Vagina (tissue), 2 donors: Measurements from ENCODE around the gene AKAP8L. TPM values are rescaled to one million over a fixed set of nuclear protein-coding genes. Genes with fewer than 3 reads are reported as not detected.

ENCODE experiments used
- DNase-seq, 2 donors: peaks; one replicate each; pipeline ENCODE4 v3.0.0-alpha.2; 2017; ENCODE audit errors: extremely low spot score in 2 of 2
- H3K27ac ChIP-seq: fragments of 200-600 bp; sonication (generic); one replicate; pipeline ENCODE4 v1.5.1; 2019
- H3K27me3 ChIP-seq: fragments of 200-600 bp; sonication (generic); one replicate; pipeline ENCODE4 v1.5.1; 2019
- H3K36me3 ChIP-seq, 2 donors: fragments of 200-600 bp; sonication (generic); one replicate each; pipeline ENCODE4 v1.5.1; 2017 to 2019
- H3K4me1 ChIP-seq: fragments of 200-600 bp; sonication (generic); one replicate; pipeline ENCODE4 v1.5.1; 2019
- H3K4me3 ChIP-seq, 2 donors: fragments of 200-600 bp; sonication (generic); 1 replicate in 1 of 2; 2 replicates in 1 of 2; pipeline ENCODE4 v1.5.1; 2016 to 2019
- H3K9me3 ChIP-seq: fragments of 200-600 bp; sonication (generic); one replicate; pipeline ENCODE4 v1.5.1; 2019
- CTCF ChIP-seq, 3 experiments: fragments of 450-650 bp in 2 of 3; fragments of 200-600 bp in 1 of 3; sonication (generic) in 1 of 3; IDR thresholded peaks; one replicate each; pipeline ENCODE4 v1.5.1; 2017 to 2019; ENCODE audit warnings: antibody characterized with exemption in 3 of 3, mild to moderate bottlenecking in 2 of 3, moderate library complexity in 2 of 3
- POLR2A ChIP-seq, 2 donors: fragments of 450-650 bp; IDR thresholded peaks; one replicate each; pipeline ENCODE4 v1.6.1; 2017; ENCODE audit warnings: antibody characterized with exemption in 2 of 2, mild to moderate bottlenecking in 2 of 2, moderate library complexity in 2 of 2
- POLR2AphosphoS5 ChIP-seq, 2 donors: sonication (generic); formaldehyde crosslinking; IDR thresholded peaks; one replicate each; pipeline ENCODE4 v1.9.0; 2017; ENCODE audit warnings: antibody characterized with exemption in 2 of 2, mild to moderate bottlenecking in 2 of 2, low read depth in 1 of 2; ENCODE audit not compliant: insufficient read depth in 1 of 2
- intact Hi-C: fragments of 100-400 bp; cut with DNase I; formaldehyde crosslinking; loops from one replicate; pipeline ENCODE4 v1.15.1; 2023
- total RNA-seq: library from RNA; depleted of rRNA; stranded (reverse); fragments of >200 nt; gene quantifications from one replicate; pipeline ENCODE4 v1.2.3, GENCODE V29; 2016

The AKAP8L gene
- total RNA-seq, 1 donor from 2014 or later, result 127 TPM

DNA sequence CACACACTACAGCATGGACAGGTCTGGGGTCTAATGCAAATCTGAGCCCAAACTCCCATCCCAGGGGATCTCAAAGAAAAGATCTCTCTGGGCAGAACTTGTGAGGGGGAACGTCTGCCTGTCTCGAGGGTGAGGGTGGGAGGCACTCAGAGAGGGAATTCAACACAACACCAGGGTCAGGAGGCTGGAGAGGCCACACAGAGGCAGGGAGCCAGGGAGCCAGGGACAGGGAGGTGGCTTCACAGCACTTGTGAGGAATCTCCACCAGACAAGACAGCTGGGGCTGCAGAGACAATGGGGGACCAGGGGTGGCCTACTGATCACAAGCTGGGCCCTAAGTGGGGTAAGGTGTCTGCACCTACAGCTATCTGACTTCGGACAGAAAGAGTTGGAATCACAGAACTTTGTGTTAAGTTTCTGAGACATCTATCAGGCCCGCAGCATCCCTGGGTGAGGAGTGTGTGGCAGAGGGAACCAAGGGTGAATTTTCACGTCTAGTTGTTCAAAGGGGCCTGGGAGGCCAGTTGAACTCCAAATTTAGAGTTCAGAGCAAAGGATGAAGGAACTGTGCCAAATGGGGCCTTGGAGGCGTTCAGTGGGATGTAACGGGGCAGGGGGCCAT lies 12.7 kb upstream of the AKAP8L start:
- peaks cover 43% of the 10 kb centered on the region for H3K4me1 ChIP-seq
- peaks cover 0 to 14% of the 10 kb centered on the region in 2 donors for H3K36me3 ChIP-seq
- H3K27me3 ChIP-seq, result no peaks in the 10 kb centered on the region
- no peak for TF ChIP-seq CTCF (IDR thresholded peaks at IDR 0.05)
- TF ChIP-seq POLR2A (IDR thresholded peaks at IDR 0.05), result no peak
- no peak for TF ChIP-seq POLR2AphosphoS5 (IDR thresholded peaks at IDR 0.05; ENCODE audit: insufficient read depth in 1 of 2, low read depth in 1 of 2)
- H3K9me3 ChIP-seq, result no peaks in the 10 kb centered on the region
- no peak for DNase-seq
- H3K4me3 ChIP-seq, result peak overlapping the region; percentile 70 to 89
- H3K27ac ChIP-seq, result peak overlapping the region; percentile 55
- intact Hi-C loops, result loop anchor here (10.0 kb wide), 1 partner anchor 167 kb away; no protein-coding TSS in a partner anchor

GRCh38 chr19:15430526-15431120 lies 11.8 kb upstream of the AKAP8L start:
- peaks cover 0 to 16% of the 10 kb centered on the region in 2 donors for H3K36me3 ChIP-seq
- H3K4me3 ChIP-seq, result peak overlapping the region in 1 of 2 donors; percentile 89
- no peak overlapping the region for H3K27ac ChIP-seq
- no peak for DNase-seq
- H3K4me1 ChIP-seq, result peaks cover 43% of the 10 kb centered on the region
- H3K27me3 ChIP-seq, result no peaks in the 10 kb centered on the region
- TF ChIP-seq CTCF (IDR thresholded peaks at IDR 0.05) (no peak), POLR2AphosphoS5 (IDR thresholded peaks at IDR 0.05; ENCODE audit: insufficient read depth in 1 of 2, low read depth in 1 of 2) (no peak)
- intact Hi-C loops, result loop anchor here (10.0 kb wide), 1 partner anchor 166 kb away; no protein-coding TSS in a partner anchor
- no peaks in the 10 kb centered on the region for H3K9me3 ChIP-seq

GRCh38 chr19:15429825-15430467 lies 11.2 kb upstream of the AKAP8L start:
- Histone ChIP-seq H3K27ac (no peak overlapping the region), H3K4me1 (peaks cover 43% of the 10 kb centered on the region), H3K4me3 (no peak overlapping the region), H3K36me3 (peaks cover 0 to 21% of the 10 kb centered on the region in 2 donors), H3K9me3 (no peaks in the 10 kb centered on the region), H3K27me3 (no peaks in the 10 kb centered on the region)
- intact Hi-C loops, result loop anchor here (10.0 kb wide), 1 partner anchor 165 kb away; no protein-coding TSS in a partner anchor
- TF ChIP-seq POLR2AphosphoS5 (IDR thresholded peaks at IDR 0.05; ENCODE audit: insufficient read depth in 1 of 2, low read depth in 1 of 2) (no peak), CTCF (IDR thresholded peaks at IDR 0.05) (no peak), POLR2A (IDR thresholded peaks at IDR 0.05) (no peak)
- DNase-seq, result no peak

DNA sequence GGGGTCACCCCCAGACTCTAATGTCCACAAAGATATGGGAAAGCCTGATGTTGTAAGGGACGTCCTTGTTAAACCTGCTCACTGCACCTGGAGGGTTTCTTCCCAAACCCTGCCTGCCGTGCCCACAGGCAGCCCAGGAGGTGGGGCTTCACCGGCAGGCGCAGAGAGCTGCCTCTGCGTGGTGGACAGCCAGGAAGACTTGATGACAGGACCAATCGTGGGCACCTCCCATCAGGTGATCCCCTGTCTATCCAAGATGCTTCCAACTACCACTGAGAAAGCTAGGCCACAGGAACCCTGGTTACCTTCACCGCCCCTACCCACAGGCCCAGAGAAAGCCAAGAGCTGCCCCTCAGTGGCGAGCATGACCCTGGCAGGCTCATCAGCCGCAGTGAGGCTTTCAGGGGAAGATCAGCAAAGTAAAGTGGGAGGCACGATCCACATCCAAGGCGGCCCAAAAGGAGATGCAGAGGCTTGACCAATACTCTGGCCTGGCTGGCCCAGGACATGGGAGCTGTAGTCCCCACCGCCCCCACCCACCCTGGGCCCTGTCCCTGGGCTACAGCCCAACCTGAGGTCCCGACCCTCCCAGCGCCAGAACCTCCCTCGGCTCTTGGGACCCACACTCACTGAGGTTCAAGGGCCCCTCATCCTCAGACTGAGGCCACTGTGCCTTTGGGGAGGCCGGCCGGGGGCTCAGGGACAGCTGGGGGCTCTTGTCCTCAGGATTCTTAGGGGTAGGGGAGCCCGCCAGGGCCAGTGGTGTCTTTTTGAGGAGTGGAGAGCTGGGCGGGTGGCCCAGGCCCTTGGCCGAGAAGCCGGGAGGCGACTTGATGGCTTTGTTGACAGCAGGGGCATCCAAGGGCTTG lies 10.4 kb upstream of the AKAP8L start:
- no peak overlapping the region for H3K4me3 ChIP-seq
- H3K27me3 ChIP-seq, result no peaks in the 10 kb centered on the region
- H3K4me1 ChIP-seq, result peaks cover 43% of the 10 kb centered on the region
- H3K9me3 ChIP-seq, result no peaks in the 10 kb centered on the region
- no peak for TF ChIP-seq CTCF (IDR thresholded peaks at IDR 0.05)
- DNase-seq, result no peak
- no peak overlapping the region for H3K27ac ChIP-seq
- intact Hi-C loops, result no loop called here
- H3K36me3 ChIP-seq, result peaks cover 0 to 29% of the 10 kb centered on the region in 2 donors
